RWPE1 (cell line): Measurements from ENCODE around the gene FARSB.

Source experiments
- CTCF ChIA-PET: fragments of 350-600 bp; sonication (Branson Sonifier 250); formaldehyde crosslinking; extraction: SDS; loops from one replicate; lab custom pipeline; 2021; lab: Yijun Ruan, JAX
- POLR2A ChIA-PET: fragments of 400-600 bp; formaldehyde crosslinking; extraction: SDS; loops from one replicate; lab custom pipeline; 2020; ENCODE audit warnings: antibody characterized with exemption; ENCODE audit not compliant: low non-redundant PET; lab: Yijun Ruan, JAX
- DNase-seq: peaks from one replicate; pipeline ENCODE4 v3.0.0; 2012; ENCODE audit warnings: low spot score
- H3K27ac ChIP-seq: fragments of 450-650 bp; 2 replicates; pipeline ENCODE4 v1.5.1; 2017
- CTCF ChIP-seq: fragments of 450-650 bp; conservative IDR thresholded peaks from 2 replicates; pipeline ENCODE4 v1.5.1; 2017; ENCODE audit warnings: low read depth, mild to moderate bottlenecking

The FARSB gene

GRCh38 chr2:222683805-222684204 is 27.9 kb upstream of the FARSB start:
- POLR2A ChIA-PET, result no interaction called here
- no peak overlapping the region for H3K27ac ChIP-seq
- TF ChIP-seq CTCF, result no peak
- no peak for DNase-seq
- CTCF ChIA-PET, result no interaction called here

- no peak for DNase-seq
- CTCF ChIA-PET, result no interaction called here
- no peak for TF ChIP-seq CTCF
- POLR2A ChIA-PET, result no interaction called here
- no peak overlapping the region for H3K27ac ChIP-seq
These were observed 22.1 kb upstream of the FARSB start for GRCh38 chr2:222677981-222678380.

GRCh38 chr2:222673883-222674282 is 18.0 kb upstream of the FARSB start:
- TF ChIP-seq CTCF, result no peak
- DNase-seq, result no peak
- POLR2A ChIA-PET, result interaction anchor here (0.6 kb wide), 1 partner anchor 14 kb away, joined by 3 read pairs; no protein-coding TSS in a partner anchor

GRCh38 chr2:222673273-222673672 is 17.4 kb upstream of the FARSB start:
- ChIA-PET POLR2A (no interaction called here), CTCF (interaction anchor here (0.6 kb wide), 1 partner anchor 17 kb away, joined by 4 read pairs; no protein-coding TSS in a partner anchor)
- TF ChIP-seq CTCF, result no peak
- no peak for DNase-seq
- no peak overlapping the region for H3K27ac ChIP-seq

More at GRCh38 chr2:222673883-222674282, 18.0 kb upstream of the FARSB start:
- CTCF ChIA-PET, result no interaction called here
- no peak overlapping the region for H3K27ac ChIP-seq

- DNase-seq, result no peak
- CTCF ChIA-PET, result interaction anchor here (1.7 to 2.2 kb wide), 2 partner anchors 19 to 647 kb away, joined by 4 to 10 read pairs; no protein-coding TSS in a partner anchor
- H3K27ac ChIP-seq, result no peak overlapping the region
- POLR2A ChIA-PET, result no interaction called here
- TF ChIP-seq CTCF, result no peak
These were observed 16.1 kb upstream of the FARSB start for GRCh38 chr2:222672068-222672401.

- H3K27ac ChIP-seq, result no peak within 1 kb of the TSS
- ChIA-PET CTCF (interaction anchor here (0.7 to 2.2 kb wide), 3 partner anchors 12 to 647 kb away, joined by 3 to 10 read pairs (median 4); no protein-coding TSS in a partner anchor), POLR2A (no interaction called here)
- no peak for DNase-seq
- no peak for TF ChIP-seq CTCF
These were observed 15.6 kb upstream of the FARSB start, which contains the start of gene MOGAT1 for GRCh38 chr2:222671259-222672067. TSS of gene MOGAT1 (plus strand) at chr2:222671658. CDS start at chr2:222671786, 128 bp downstream.
